Testis (tissue), 2 donors: Measurements from ENCODE around the gene RSPO3.

ENCODE experiments used
- CTCF ChIP-seq, 3 experiments: fragments of 450-650 bp in 2 of 3; fragments of 200-600 bp in 1 of 3; sonication (generic) in 1 of 3; IDR thresholded peaks; one replicate each; pipeline ENCODE4 v1.5.1; 2016 to 2019; ENCODE audit warnings: antibody characterized with exemption in 3 of 3, mild to moderate bottlenecking in 2 of 3, moderate library complexity in 1 of 3
- POLR2A ChIP-seq: fragments of 450-650 bp; IDR thresholded peaks from one replicate; pipeline ENCODE4 v1.6.1; 2017; ENCODE audit warnings: antibody characterized with exemption, mild to moderate bottlenecking, moderate library complexity

GRCh38 chr6:127164565-127164964 lies 46.1 kb downstream of the RSPO3 start:
- no peak for TF ChIP-seq CTCF (IDR thresholded peaks at IDR 0.05)
- no peak for TF ChIP-seq POLR2A
